Liver (tissue), 9 donors: ENCODE results near the gene GABRB1. TPM values are rescaled to one million over a fixed set of nuclear protein-coding genes. Genes with fewer than 3 reads are reported as not detected.

Experiments used
- DNase-seq: peaks from one replicate; pipeline ENCODE4 v3.0.0-alpha.2; 2017; ENCODE audit warnings: low spot score
- H3K27ac ChIP-seq, 2 donors: one replicate each; pipeline ENCODE4 v1.7.0; 2013; ENCODE audit warnings: inconsistent platforms in 2 of 2, low read length in 2 of 2, control low read depth in 1 of 2, low read depth in 1 of 2, mild to moderate bottlenecking in 1 of 2
- H3K27me3 ChIP-seq, 4 donors: one replicate each; pipeline versions ENCODE4 v1.6.1 to v1.7.0; 2013; ENCODE audit warnings: low read length in 3 of 4, inconsistent platforms in 1 of 4, mild to moderate bottlenecking in 1 of 4, moderate library complexity in 1 of 4; ENCODE audit not compliant: control insufficient read depth in 4 of 4, insufficient read depth in 4 of 4
- H3K36me3 ChIP-seq, 4 donors: one replicate each; pipeline versions ENCODE4 v1.6.1 to v1.7.0; 2013; ENCODE audit warnings: low read length in 3 of 4, mild to moderate bottlenecking in 3 of 4, low read depth in 1 of 4, moderate library complexity in 1 of 4; ENCODE audit not compliant: control insufficient read depth in 4 of 4, insufficient read depth in 3 of 4
- H3K4me1 ChIP-seq, 4 donors: one replicate each; pipeline versions ENCODE4 v1.6.1 to v1.7.0; 2013; ENCODE audit warnings: low read length in 3 of 4, mild to moderate bottlenecking in 3 of 4, moderate library complexity in 1 of 4; ENCODE audit not compliant: control insufficient read depth in 4 of 4, insufficient read depth in 4 of 4
- H3K4me3 ChIP-seq, 3 donors: one replicate each; pipeline versions ENCODE4 v1.6.1 to v1.7.0; 2013; ENCODE audit warnings: low read length in 3 of 3, control low read depth in 1 of 3, low read depth in 1 of 3, mild to moderate bottlenecking in 1 of 3
- H3K9ac ChIP-seq, 2 donors: one replicate each; pipeline ENCODE4 v1.7.0; 2013; ENCODE audit warnings: low read length in 2 of 2, mild to moderate bottlenecking in 2 of 2, moderate library complexity in 2 of 2, control low read depth in 1 of 2, low read depth in 1 of 2
- H3K9me3 ChIP-seq, 4 donors: one replicate each; pipeline versions ENCODE4 v1.6.1 to v1.7.0; 2013; ENCODE audit warnings: low read length in 3 of 4; ENCODE audit not compliant: control insufficient read depth in 4 of 4
- ATF3 ChIP-seq: IDR thresholded peaks from 2 replicates; pipeline ENCODE4 v1.6.1; 2016; ENCODE audit warnings: antibody characterized with exemption
- CTCF ChIP-seq: fragments of 150-350 bp; IDR thresholded peaks from 2 replicates; pipeline ENCODE4 v1.5.1; 2017; ENCODE audit warnings: improper control_type of control experiment, low read depth, low read length; ENCODE audit not compliant: missing input control
- EGR1 ChIP-seq, 2 donors: IDR thresholded peaks; 2 replicates each; pipeline ENCODE4 v1.6.1; 2016 to 2018; ENCODE audit warnings: antibody characterized with exemption in 2 of 2, low read depth in 2 of 2
- FOXA1 ChIP-seq: IDR thresholded peaks from 2 replicates; pipeline ENCODE4 v1.6.1; 2016; ENCODE audit warnings: antibody characterized with exemption
- FOXA2 ChIP-seq: IDR thresholded peaks from 2 replicates; pipeline ENCODE4 v1.6.1; 2016; ENCODE audit warnings: antibody characterized with exemption
- GABPA ChIP-seq, 2 donors: IDR thresholded peaks in 1 of 2; conservative IDR thresholded peaks in 1 of 2; 2 replicates each; pipeline ENCODE4 v1.6.1; 2016; ENCODE audit warnings: antibody characterized with exemption in 2 of 2, mild to moderate bottlenecking in 1 of 2, moderate library complexity in 1 of 2
- HNF4A ChIP-seq, 2 donors: conservative IDR thresholded peaks; 2 replicates each; pipeline ENCODE4 v1.6.1; 2016; ENCODE audit warnings: antibody characterized with exemption in 2 of 2, mild to moderate bottlenecking in 2 of 2
- JUND ChIP-seq, 2 donors: IDR thresholded peaks; 2 replicates each; pipeline ENCODE4 v1.6.1; 2016; ENCODE audit warnings: antibody characterized with exemption in 2 of 2
- MAX ChIP-seq: IDR thresholded peaks from 2 replicates; pipeline ENCODE4 v1.6.1; 2016; ENCODE audit warnings: antibody characterized with exemption
- NR2F2 ChIP-seq: IDR thresholded peaks from 2 replicates; pipeline ENCODE4 v1.6.1; 2016; ENCODE audit warnings: antibody characterized with exemption
- RXRA ChIP-seq, 2 donors: IDR thresholded peaks; 2 replicates each; pipeline ENCODE4 v1.6.1; 2017 to 2018; ENCODE audit warnings: antibody characterized with exemption in 2 of 2, mild to moderate bottlenecking in 1 of 2
- TAF1 ChIP-seq: conservative IDR thresholded peaks from 2 replicates; pipeline ENCODE4 v1.6.1; 2016; ENCODE audit warnings: antibody characterized with exemption, mild to moderate bottlenecking
- YY1 ChIP-seq: IDR thresholded peaks from 2 replicates; pipeline ENCODE4 v1.6.1; 2016; ENCODE audit warnings: antibody characterized with exemption, mild to moderate bottlenecking
- ZBTB33 ChIP-seq: IDR thresholded peaks from 2 replicates; pipeline ENCODE4 v1.6.1; 2016; ENCODE audit warnings: antibody characterized with exemption
- WGBS: extraction: QIAGEN DNeasy Blood & Tissue Kit; methylation state at CpG from one replicate; pipeline ENCODE4 v1.1.7; 2013; 5-methylcytosine and 5-hydroxymethylcytosine counted together
- polyA plus RNA-seq, 2 donors: library from polyadenylated mRNA; stranded (reverse) in 1 of 2; unstranded in 1 of 2; fragments of 200-250 nt in 1 of 2; fragments of >200 nt in 1 of 2; fragmentation: Nextera tagmentation in 1 of 2; extraction: Ambion mirVana in 1 of 2; gene quantifications; one replicate each; pipeline versions ENCODE4 v1.2.1 to v1.2.3, GENCODE V29; 2013 to 2015
- total RNA-seq, 2 donors: library from RNA; depleted of rRNA; stranded (reverse); fragments of >200 nt; gene quantifications; one replicate each; pipeline ENCODE4 v1.2.3, GENCODE V29; 2014
- donor health status: healthy.
- donor health status: healthy.
- donor health status: healthy.
- donor health status: healthy.
- donor health status: healthy.

GABRB1 gene
- total and polyA plus RNA-seq, 4 donors = 0.17 to 1.3 TPM; not detected in 2

GRCh38 chr4:47340914-47341313, 309.5 kb downstream of the GABRB1 start:
- no peak overlapping the region for H3K27ac ChIP-seq
- H3K36me3 ChIP-seq = no peaks in the 10 kb centered on the region
- no peak for TF ChIP-seq YY1
- no peak for TF ChIP-seq MAX
- no peak for TF ChIP-seq EGR1 (IDR thresholded peaks at IDR 0.05; ENCODE audit: low read depth in 2 of 2)
- TF ChIP-seq FOXA1 = no peak
- no peak for TF ChIP-seq ZBTB33
- no peak for TF ChIP-seq CTCF
- H3K9ac ChIP-seq = no peak overlapping the region
- 78% methylated on average over 2 of the region's 2 CpGs for WGBS
- no peaks in the 10 kb centered on the region for H3K27me3 ChIP-seq
- no peaks in the 10 kb centered on the region for H3K9me3 ChIP-seq
- no peaks in the 10 kb centered on the region for H3K4me1 ChIP-seq
- no peak for DNase-seq
- no peak overlapping the region for H3K4me3 ChIP-seq

GRCh38 chr4:47342796-47343195, 311.4 kb downstream of the GABRB1 start:
- Histone ChIP-seq H3K4me1 (no peaks in the 10 kb centered on the region), H3K9ac (no peak overlapping the region), H3K9me3 (no peaks in the 10 kb centered on the region), H3K36me3 (no peaks in the 10 kb centered on the region), H3K4me3 (no peak overlapping the region), H3K27ac (no peak overlapping the region), H3K27me3 (no peaks in the 10 kb centered on the region)
- 60% methylated on average over 4 of the region's 4 CpGs for WGBS
- TF ChIP-seq ATF3 = no peak
- TF ChIP-seq JUND (IDR thresholded peaks at IDR 0.05) = no peak
- no peak for TF ChIP-seq MAX
- no peak for TF ChIP-seq GABPA (IDR thresholded peaks at IDR 0.05 in 1 of 2, conservative IDR thresholded peaks at IDR 0.05 in 1 of 2)
- no peak for TF ChIP-seq FOXA2
- no peak for TF ChIP-seq TAF1
- TF ChIP-seq NR2F2 = no peak
- no peak for TF ChIP-seq RXRA (IDR thresholded peaks at IDR 0.05)
- no peak for TF ChIP-seq ZBTB33
- TF ChIP-seq HNF4A (conservative IDR thresholded peaks at IDR 0.05) = no peak
- DNase-seq = no peak
